Pons (tissue), 1 donor: ENCODE measurements around the gene AFF2.
A peak's percentile ranks its signal among the peaks of the same experiment; 100 is the strongest.

Experiments
- DNase-seq: peaks from one replicate; pipeline ENCODE4 v3.0.0-alpha.2; 2016; ENCODE audit warnings: low spot score

AFF2 gene

DNA sequence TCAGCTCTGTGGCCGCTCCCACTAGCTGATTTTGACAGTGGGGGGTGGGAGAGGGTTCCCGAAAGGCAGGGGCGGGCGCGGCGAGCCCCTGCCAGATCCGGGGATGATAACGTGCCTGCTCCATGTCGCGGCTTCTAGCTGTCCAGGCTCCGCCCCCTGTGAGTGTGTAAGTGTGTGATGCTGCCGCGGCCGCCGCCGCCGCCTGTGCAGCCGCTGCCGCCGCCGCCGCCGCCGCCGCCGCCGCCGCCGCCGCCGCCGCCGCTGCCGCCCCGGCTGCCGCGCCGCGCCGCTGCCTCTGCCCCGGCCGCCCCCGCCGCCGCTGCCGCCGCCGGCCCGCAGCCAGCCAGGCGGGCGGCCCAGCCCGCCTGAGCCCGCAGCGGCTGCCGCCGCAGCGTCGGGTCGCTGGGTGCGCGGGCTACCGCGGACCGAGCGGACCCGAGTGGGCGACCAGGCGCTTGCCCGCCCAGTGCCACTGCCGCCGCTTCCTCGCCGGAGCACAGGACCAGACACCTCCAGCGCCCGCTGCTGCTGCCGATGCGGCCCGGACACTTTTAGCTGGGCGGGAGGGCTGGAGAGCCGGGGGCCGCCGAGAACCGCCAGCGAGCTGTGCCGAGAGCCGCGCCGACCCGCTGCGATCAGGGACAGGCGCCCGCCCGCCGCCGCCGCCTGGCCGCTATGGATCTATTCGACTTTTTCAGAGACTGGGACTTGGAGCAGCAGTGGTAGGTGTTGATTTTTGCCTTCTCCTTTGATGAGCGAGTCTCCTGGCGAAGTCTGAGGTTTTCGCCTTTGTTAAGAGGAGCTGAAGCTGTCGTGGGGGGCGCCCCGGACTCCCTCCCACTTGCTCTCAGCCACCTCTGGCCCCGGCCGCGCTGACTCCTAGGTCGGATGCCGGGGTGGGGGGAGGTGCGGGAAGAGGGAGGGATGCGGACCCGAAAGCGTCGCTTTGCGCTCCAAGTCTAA lies at the start of gene AFF2:
Gene AFF2, plus strand, starts transcription at position 195 of the 963 bp plus-strand sequence. Its CDS starts 481 bp downstream, at position 676.
- DNase-seq: no peak

DNA sequence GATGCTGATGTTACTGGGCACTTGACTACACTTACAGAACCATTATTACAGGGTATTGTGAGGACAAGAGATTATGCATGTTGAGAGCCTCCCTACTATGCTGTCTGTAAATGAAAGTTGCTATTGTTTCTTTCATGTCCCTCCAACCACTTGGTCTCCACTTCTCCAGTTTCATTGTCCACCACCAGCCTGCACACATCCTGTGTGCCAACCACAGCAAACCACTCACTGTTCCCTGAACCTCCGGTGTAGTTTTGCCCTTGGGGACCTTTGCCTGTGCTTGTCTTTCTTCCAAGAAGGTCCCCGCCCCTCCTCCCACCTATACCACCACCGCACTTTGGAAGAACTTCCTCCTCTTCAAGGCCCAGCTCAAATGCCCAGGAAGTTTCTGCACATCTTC lies 43.1 kb upstream of the AFF2 start:
- no peak for DNase-seq

DNA sequence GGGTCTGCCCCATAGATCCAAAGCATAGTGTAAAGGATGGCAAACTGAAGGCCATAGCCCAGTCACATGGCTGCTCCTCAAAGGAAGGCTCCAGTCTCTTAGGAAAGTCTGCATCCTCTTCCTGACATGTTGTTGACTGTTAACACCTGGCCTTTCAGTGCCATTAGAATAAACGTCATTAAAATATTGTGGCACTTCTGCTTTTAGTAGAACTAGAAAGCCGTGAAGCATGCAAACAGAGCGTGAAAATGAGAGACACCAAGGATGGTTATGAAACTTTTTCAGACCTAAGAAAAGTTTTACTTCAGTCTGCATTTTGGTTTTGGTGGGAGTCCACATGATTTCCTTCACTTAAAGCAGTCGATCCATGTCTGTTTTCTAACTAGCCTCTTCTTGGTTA lies 41.1 kb upstream of the AFF2 start:
- DNase-seq: no peak

DNA sequence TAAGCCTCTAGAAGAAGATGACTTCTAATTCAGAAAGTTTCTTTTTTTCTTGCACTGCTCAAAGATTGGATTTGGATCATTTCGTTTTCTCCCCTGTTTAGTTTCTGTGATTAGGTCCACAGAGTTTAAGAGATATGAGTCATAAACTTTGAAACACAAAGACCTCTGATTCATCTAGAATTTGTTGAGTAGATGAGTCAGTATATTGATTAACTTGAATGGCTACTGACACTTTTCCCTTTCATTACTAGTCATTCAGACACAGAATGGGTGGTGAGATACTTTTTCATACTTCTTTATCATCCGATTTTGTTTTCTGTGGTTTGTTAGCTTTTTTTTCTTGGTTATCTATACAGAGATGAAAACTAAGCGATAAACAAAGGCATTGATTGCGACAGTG lies 34.1 kb upstream of the AFF2 start:
- no peak for DNase-seq

DNA sequence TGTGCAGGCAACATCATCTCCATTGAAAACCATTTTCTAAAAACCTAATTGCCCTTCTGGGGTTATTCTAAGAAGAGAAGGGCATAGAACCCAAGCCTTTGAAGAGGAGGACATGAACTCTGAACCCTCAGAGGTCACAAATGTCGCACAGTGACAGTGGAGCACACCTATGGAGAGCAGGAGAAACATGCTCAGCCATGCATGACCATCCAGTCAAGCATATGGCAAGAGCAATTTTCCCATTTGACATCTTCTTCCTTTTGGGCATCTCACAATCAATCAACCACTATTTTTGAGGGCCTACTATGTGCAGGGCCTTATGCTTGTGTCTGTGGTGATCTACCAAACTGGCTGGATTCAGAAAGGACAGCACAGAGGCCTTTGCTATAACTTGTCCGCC lies 30.1 kb upstream of the AFF2 start:
- DNase-seq: no peak

DNA sequence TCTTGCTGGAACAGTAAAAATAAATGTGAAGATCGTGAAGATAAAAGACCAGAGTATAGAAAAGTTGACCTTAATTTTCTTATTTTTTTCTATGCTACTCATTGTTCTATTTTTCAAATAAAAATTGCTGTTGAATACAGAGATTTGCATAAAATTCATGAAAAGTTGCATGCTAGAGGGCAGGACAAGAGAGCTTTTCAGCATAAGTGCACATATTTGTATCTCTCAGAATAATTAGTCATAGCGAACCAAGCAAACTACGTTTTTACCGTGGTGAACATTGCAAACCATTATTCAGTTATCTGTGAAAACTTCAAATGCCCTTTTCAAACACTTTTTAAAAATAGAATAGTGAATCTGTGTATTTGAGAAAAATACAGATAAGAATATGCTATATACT lies 26.4 kb upstream of the AFF2 start:
- no peak for DNase-seq

DNA sequence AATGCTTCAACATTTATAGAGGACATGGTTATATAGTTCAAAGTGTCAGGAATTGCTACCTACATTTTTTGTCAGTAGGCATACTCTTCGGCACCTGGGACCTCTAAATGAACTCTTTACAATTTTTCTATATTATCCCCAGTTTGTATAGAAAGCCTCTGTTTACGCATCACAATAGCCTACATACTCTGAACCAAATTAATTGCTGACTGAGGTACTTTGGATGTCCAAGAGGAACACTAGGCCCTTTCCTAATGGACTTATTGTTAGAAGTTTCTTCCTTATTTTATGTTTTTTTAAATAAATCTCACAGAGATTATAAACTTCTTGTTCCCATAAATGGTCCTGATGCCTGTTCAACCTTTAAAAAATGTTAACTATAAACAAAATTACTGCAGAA lies 8.4 kb upstream of the AFF2 start:
- DNase-seq: no peak

- no peak for DNase-seq
Observed at GRCh38 chrX:148495176-148495575, 5.2 kb upstream of the AFF2 start.

DNA sequence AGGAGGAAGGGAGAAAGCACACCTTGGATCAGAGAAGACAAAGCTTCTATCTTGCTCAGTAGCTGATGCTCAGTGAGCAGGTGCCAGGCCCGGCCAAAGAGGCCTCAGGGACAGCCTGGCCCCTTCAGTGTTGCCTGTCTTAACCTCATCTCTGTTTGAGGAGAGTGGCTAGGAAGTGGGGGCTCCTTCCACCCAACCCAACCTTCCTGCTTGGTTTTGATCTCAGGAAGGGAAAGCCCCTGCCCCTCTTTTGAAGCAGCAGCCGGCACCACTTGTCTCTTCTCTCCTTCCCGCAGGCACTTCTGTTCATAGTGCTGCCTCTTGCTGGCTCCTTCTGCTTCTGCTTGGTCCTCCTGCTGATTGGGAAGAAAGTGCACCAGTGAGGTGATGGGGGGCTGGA lies 2.4 kb upstream of the AFF2 start:
- no peak for DNase-seq

DNA sequence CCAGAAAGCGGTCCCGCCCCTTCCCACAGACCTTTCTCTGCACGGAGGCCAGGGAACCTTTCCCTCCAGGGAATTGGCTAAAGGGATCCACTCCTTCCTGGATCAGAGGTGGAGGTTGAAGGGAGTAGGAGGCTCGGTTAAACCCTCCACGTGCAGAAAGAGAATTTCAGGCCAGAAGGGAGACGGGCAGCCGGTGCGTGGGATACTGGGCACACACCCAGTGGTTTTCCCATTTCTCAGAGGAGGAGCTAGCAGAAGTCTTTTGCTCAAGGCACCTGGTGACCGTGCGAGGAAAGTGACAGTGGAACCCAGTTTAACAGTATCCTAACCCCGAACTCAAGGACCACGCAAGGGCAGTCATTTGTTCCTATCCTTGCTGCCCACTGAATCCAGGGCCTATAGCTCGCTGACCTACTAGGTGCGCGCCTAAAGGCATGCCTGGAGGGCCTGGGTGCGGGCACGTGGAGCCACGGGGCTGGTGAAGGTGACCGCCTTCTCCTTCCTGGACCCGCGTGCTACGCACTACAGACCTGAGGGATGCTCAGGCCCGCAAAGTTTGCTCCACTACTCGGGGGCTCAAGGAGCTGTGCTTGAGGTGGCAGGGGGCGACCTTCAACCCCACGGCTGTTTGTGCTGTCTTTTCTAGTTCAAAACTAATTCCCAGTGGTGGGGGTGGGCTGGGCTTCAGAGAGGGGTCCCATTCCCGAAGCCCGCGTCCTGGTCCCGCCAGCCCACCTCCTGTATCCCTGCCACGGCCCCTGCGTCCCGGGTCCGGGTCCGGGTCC lies 587 bp upstream of the AFF2 start:
- no peak for DNase-seq

DNA sequence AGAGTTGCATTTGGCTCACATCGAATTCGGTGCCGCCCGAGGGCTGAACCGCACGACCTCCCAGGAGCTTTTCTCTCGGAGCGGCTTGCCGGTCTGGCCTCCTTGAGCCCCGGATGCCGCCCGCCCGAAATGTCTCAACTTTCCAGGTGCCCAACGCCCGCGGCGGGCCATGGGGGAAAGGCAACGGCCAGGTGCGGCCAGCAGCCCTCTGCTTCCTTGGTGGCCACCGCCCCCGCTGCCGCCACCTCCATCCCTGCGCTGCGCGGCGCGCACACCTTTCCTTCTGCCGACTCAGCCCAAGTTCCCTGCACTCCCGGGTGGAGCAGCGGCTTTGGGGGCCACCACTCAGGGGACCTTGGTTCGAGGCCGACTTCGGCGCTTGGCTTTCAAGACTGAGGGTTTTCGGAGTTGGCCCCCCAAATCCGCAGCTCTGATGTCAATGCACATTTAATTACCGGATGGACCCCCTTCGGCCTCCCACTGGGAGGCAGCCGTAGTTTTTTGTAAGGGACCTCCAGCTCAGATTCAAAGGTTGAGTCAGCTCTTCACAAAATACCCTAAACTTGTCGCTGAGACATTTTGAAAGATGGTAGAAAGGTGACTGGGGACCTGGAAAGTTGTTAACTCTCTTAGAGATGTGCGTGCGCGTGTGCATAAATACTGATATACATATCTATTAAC lies 1.1 kb downstream of the AFF2 start:
- DNase-seq: no peak

GRCh38 chrX:148504506-148504905 lies 4.1 kb downstream of the AFF2 start:
- DNase-seq: no peak

DNA sequence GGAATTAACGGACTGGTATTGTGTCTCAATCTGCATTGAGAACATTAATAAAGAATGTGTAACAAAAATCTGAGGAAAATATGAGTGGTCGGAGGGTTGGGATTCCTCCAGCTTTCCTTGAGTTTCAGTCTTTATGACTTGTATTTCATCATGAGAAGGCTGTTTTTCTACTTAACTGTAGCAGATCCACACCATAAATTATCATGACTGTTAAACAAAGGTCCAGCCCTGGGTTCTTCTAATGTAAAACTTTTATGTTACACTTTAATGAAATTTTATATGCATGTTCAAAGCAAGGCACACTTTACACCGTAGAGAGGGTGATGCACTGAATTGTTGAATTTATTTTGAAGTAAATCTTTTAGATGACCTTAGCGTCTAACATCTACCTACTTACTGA lies 7.0 kb downstream of the AFF2 start:
- DNase-seq: no peak

DNA sequence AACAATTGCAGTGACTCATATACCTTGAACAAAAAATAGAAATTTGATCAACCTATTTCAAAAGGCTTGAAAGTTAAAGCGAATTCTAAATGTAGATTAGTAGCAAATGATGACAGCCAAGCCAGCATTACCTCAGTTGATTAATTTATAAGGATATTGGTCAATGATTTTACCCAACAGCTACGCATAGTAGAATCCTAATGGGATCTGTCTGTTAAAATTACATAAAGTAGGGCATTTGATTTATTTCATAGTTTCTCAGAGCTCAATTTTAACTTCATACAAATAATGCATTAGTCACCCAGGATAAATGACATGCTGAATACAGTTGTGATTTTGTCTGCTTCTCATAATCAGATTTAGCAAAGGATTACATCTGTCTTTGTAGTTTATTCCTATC lies 12.0 kb downstream of the AFF2 start:
- no peak for DNase-seq

GRCh38 chrX:148513661-148514060 lies 13.2 kb downstream of the AFF2 start:
- no peak for DNase-seq

DNA sequence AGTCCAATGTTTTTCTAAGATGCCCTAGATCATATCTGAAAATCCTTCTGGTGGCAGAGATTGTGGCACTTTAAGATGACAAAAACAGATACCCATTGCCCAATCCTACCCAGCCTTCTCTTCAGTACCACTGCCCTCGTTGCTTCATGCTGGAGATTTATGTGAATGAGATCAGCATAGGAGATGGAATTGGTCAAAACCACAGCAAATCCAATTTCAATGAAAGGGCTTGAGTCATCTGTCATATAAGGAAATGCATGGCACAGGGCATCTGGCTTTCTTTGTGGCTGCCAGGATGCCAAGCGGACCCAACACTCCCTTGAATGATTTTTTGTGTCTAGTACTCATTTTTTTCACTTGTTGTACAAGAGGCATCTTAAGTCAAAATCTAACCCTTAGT lies 16.8 kb downstream of the AFF2 start:
- DNase-seq: no peak

DNA sequence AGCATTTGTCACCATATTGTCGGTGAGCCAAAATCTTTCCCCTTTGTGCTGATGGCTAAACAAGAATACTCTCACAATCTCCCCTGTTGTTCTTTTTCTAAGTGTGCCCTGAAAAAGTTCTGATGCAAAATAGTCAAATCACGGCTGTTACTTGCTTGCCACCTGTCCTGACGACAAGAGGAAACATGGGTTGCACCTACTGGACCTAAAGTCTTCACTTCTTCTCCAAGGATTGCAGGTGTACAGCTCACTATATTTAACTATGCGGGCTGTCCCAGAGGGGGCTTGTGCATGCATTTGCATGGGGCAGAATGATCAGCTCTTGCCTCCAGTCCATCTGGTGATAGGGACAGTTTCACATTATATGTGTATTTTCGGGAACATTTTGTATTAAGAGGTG lies 21.6 kb downstream of the AFF2 start:
- DNase-seq: no peak

DNA sequence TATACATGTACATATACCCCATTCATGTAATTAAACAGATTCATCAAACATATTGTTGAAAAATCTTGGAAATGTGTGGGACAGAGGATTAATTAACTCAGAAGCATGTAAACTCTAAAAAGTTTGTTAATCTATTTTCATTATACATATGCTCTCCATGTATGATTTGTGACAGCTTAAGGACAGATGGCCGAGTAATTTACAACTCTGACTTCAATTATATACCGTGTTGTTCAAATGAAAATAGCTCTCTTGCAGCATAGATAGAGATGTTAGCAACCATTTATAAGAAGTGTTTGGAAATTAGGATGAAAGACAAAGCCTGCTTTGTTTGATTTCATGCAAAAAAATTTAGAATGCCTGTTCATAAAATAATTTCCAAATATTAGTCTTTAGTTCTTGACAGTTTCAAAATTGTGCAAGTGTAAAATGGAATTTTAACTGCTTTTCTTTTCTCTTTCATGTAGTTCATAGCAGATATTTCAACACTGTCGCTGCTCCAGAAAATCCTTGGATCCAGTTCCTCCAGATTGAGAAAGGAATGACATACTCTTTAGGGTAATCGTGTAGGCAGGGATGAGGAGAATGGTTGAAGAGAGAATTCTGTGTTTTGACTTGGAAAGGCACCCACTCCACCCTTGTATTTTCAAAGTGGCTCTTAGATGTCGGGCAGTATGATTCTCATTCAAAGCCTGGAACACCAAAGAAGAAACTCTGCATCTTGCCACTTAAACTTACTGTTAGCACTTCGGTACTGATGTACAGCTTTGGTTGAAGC lies 23.1 kb downstream of the AFF2 start:
- DNase-seq: no peak

DNA sequence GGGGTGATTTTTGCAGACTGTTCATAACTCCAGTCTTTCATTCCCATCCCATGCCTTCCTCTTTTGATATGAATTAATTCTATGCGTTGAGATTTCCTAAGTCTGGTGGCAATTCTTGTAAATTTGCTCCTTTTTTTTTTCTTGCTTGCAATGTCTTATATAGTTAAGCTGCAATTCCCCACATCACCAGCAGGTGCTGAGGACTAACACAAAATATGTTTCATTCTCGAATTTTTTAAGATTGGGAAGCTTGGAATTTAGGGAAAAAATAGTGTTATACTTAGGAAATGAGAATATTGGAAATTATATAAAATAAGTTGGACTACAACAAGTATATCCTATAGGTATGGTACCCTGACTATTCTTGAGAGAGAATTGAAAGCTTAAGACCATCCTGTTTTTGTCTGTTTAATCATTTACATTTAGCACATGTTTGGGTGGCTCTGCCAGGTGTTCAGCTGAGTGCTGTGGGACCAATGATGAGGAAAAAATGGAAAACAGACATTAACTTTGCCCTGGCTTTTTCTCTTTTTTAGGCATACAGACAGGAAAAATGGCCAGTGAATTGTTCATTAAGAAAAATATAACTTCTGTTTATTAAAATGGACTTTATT lies 30.2 kb downstream of the AFF2 start:
- peak; percentile 3 for DNase-seq

- DNase-seq: no peak
Observed at GRCh38 chrX:148534291-148534690, 33.9 kb downstream of the AFF2 start.

DNA sequence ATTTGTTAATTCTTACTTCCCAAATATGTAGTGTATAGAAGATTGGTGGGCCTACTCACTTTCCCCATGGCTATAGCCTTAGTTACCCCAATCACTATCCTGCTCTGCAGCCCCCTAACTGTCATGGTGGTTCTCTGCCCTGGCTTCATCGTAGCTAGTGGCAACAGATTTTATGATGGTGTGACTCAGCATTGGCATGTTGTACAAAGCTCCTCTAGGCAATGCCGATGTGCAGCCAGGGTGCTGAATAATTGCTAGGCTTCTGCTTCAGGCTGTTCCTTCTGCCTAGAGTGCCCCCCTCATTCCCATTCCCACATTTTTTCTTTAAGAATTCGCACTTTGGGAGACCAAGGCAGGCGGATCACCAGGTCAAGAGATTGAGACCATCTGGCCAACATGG lies 35.2 kb downstream of the AFF2 start:
- DNase-seq: no peak
